Transverse colon (tissue), 4 donors: Measurements from ENCODE around the gene SLBP. TPM values are rescaled to one million over a fixed set of nuclear protein-coding genes. Genes with fewer than 3 reads are reported as not detected.

Experiments used
- DNase-seq: peaks from one replicate; pipeline ENCODE4 v3.0.0-alpha.2; 2019
- H3K27ac ChIP-seq, 4 donors: fragments of 200-600 bp; sonication (generic); 2 replicates each; pipeline ENCODE4 v1.5.1; 2016 to 2018; ENCODE audit warnings: inconsistent platforms in 4 of 4
- H3K27me3 ChIP-seq: fragments of 200-600 bp; sonication (generic); 2 replicates; pipeline ENCODE4 v1.5.1; 2017; ENCODE audit warnings: inconsistent platforms
- H3K36me3 ChIP-seq, 4 donors: fragments of 200-600 bp; sonication (generic); 2 replicates each; pipeline ENCODE4 v1.5.1; 2017 to 2019; ENCODE audit warnings: inconsistent platforms in 4 of 4
- H3K4me1 ChIP-seq, 4 donors: fragments of 200-600 bp; sonication (generic); 2 replicates each; pipeline ENCODE4 v1.5.1; 2017 to 2020; ENCODE audit warnings: inconsistent platforms in 4 of 4
- H3K4me3 ChIP-seq, 4 donors: fragments of 200-600 bp; sonication (generic); 1 replicate in 1 of 4; 2 replicates in 3 of 4; pipeline versions ENCODE4 v1.5.1 to v1.6.1; 2017 to 2019; ENCODE audit warnings: inconsistent platforms in 4 of 4
- H3K9me3 ChIP-seq, 2 donors: fragments of 200-600 bp; sonication (generic); 2 replicates each; pipeline ENCODE4 v1.5.1; 2017 to 2019; ENCODE audit warnings: inconsistent platforms in 2 of 2
- CTCF ChIP-seq, 5 experiments: fragments of 200-600 bp in 3 of 5; fragments of 450-650 bp in 2 of 5; sonication (generic) in 3 of 5; IDR thresholded peaks; 1 replicate in 2 of 5; 2 replicates in 3 of 5; pipeline ENCODE4 v1.5.1; 2016 to 2017; ENCODE audit warnings: antibody characterized with exemption in 5 of 5, inconsistent platforms in 3 of 5, mild to moderate bottlenecking in 2 of 5, moderate library complexity in 1 of 5
- EP300 ChIP-seq: sonication (generic); formaldehyde crosslinking; IDR thresholded peaks from one replicate; pipeline ENCODE4 v1.6.1; 2017; ENCODE audit warnings: antibody characterized with exemption, low read depth
- POLR2A ChIP-seq: fragments of 450-650 bp; IDR thresholded peaks from one replicate; pipeline ENCODE4 v1.6.1; 2016; ENCODE audit warnings: antibody characterized with exemption, mild to moderate bottlenecking, moderate library complexity
- POLR2AphosphoS5 ChIP-seq, 3 donors: sonication (generic); formaldehyde crosslinking; IDR thresholded peaks; one replicate each; pipeline ENCODE4 v1.6.1; 2016; ENCODE audit warnings: antibody characterized with exemption in 3 of 3
- WGBS, 2 donors: methylation state at CpG; one replicate each; pipeline ENCODE4 v1.1.5; 2018; ENCODE audit warnings: low coverage in 1 of 2; 5-methylcytosine and 5-hydroxymethylcytosine counted together
- in situ Hi-C, 4 donors: fragments of 200-750 bp; cut with MboI; loops; one replicate each; pipeline versions ENCODE4 v1.15.0 to v1.15.1; 2017; ENCODE audit warnings: low sequenced_read_pairs in 3 of 4, low pct_ligation_motif_present in 1 of 4, low pct_unique_long_range_greater_than_20kb in 1 of 4
- intact Hi-C: fragments of 100-400 bp; cut with DNase I; formaldehyde crosslinking; loops from one replicate; pipeline ENCODE4 v1.15.1; 2023; ENCODE audit warnings: low total_unique reads
- total RNA-seq, 4 donors: library from RNA; depleted of rRNA; stranded (reverse); fragments of >200 nt; gene quantifications; one replicate each; pipeline ENCODE4 v1.1.0, GENCODE V29; 2016

The SLBP gene
- 10 to 100 TPM in 3 of 4 donors, 1 to 10 TPM in 1; 7.6 to 47.5 (median 31.6) TPM for total RNA-seq

- in situ Hi-C loops (no loop called here), intact Hi-C loops (no loop called here)
- peaks cover 0 to 4% (median 0%) of the 10 kb centered on the region in 4 donors for H3K36me3 ChIP-seq
- WGBS, 2 donors, result 0% methylated on average over 39 of the region's 98 CpGs; no CpG with 5 or more reads in 1 of the 2 donors
- H3K4me1 ChIP-seq, result peaks cover 18 to 43% (median 35%) of the 10 kb centered on the region in 4 donors
- peak; percentile 99 for DNase-seq
- H3K9me3 ChIP-seq, result no peaks in the 10 kb centered on the region
- H3K27me3 ChIP-seq, result no peaks in the 10 kb centered on the region
- peak within 1 kb of the TSS; percentile 69 to 98 (median 91) for H3K4me3 ChIP-seq
- TF ChIP-seq POLR2A, result peak; percentile 79
- no peak for TF ChIP-seq EP300
- TF ChIP-seq POLR2AphosphoS5 (IDR thresholded peaks at IDR 0.05), result peak; percentile 54 to 88 (median 79)
- TF ChIP-seq CTCF (IDR thresholded peaks at IDR 0.05), result no peak
- H3K27ac ChIP-seq, result peak within 1 kb of the TSS; percentile 98 to 100 (median 99)
Measured at GRCh38 chr4:1712216-1713002, at the start of gene SLBP. SLBP (minus strand) TSS chr4:1712319; CDS start chr4:1712188, 131 bp downstream.

- intact Hi-C loops, result no loop called here
- no peaks in the 10 kb centered on the region for H3K36me3 ChIP-seq
Measured at GRCh38 chr4:1761130-1761689, 49.1 kb upstream of the SLBP start.

GRCh38 chr4:1760521-1761071 is 48.5 kb upstream of the SLBP start:
- no peak for TF ChIP-seq EP300
- Histone ChIP-seq H3K27me3 (peaks cover 38% of the 10 kb centered on the region), H3K4me1 (peaks cover 9 to 16% (median 14%) of the 10 kb centered on the region in 4 donors), H3K36me3 (no peaks in the 10 kb centered on the region), H3K27ac (no peak overlapping the region), H3K4me3 (no peak overlapping the region), H3K9me3 (no peaks in the 10 kb centered on the region)
- DNase-seq, result no peak
- 20% methylated on average over 7 of the region's 25 CpGs; no CpG with 5 or more reads in 1 of the 2 donors for WGBS, 2 donors
- in situ Hi-C loops (no loop called here), intact Hi-C loops (no loop called here)

More at GRCh38 chr4:1761130-1761689, 49.1 kb upstream of the SLBP start:
- no peaks in the 10 kb centered on the region for H3K9me3 ChIP-seq
- in situ Hi-C loops, result no loop called here
- H3K4me3 ChIP-seq, result no peak overlapping the region
- H3K4me1 ChIP-seq, result peaks cover 9 to 16% (median 14%) of the 10 kb centered on the region in 4 donors
- H3K27ac ChIP-seq, result no peak overlapping the region
- peaks cover 44% of the 10 kb centered on the region for H3K27me3 ChIP-seq
- WGBS, 2 donors, result 45% methylated on average over 23 of the region's 32 CpGs; no CpG with 5 or more reads in 1 of the 2 donors
- no peak for DNase-seq
- TF ChIP-seq POLR2A (no peak), CTCF (IDR thresholded peaks at IDR 0.05) (no peak), POLR2AphosphoS5 (IDR thresholded peaks at IDR 0.05) (no peak), EP300 (no peak)

- Histone ChIP-seq H3K4me1 (peaks cover 9 to 16% (median 14%) of the 10 kb centered on the region in 4 donors), H3K4me3 (no peak overlapping the region), H3K27ac (no peak overlapping the region), H3K36me3 (no peaks in the 10 kb centered on the region), H3K9me3 (no peaks in the 10 kb centered on the region), H3K27me3 (peaks cover 30% of the 10 kb centered on the region)
- DNase-seq, result no peak
- in situ Hi-C loops (loop anchor here in 1 of 4 donors (10.0 kb wide), 1 partner anchor 55 kb away; no protein-coding TSS in a partner anchor), intact Hi-C loops (no loop called here)
- 60% methylated on average over 11 of the region's 13 CpGs; no CpG with 5 or more reads in 1 of the 2 donors for WGBS, 2 donors
- TF ChIP-seq POLR2A, result no peak
- TF ChIP-seq POLR2AphosphoS5 (IDR thresholded peaks at IDR 0.05), result no peak
- no peak for TF ChIP-seq EP300
- TF ChIP-seq CTCF (IDR thresholded peaks at IDR 0.05), result no peak
Measured at GRCh38 chr4:1759818-1760223, 47.7 kb upstream of the SLBP start.
